ENCODE measurements around the gene GABRP.
"Not testable (repeated sequence)": the region's sequence is repeated elsewhere in the genome, so short reads cannot be mapped to it uniquely, and the experiment has no call there.

GABRP gene

GRCh38 chr5:170826117-170826516, 42.6 kb downstream of the GABRP start:
- no peak for DNase-seq (ENCODE audit: low read depth)
- H3K4me3 ChIP-seq (ENCODE audit: low read depth, low read length) = no peak overlapping the region
- in situ Hi-C loops (cut with HindIII; ENCODE audit: low sequenced_read_pairs) = no loop called here
- TF ChIP-seq CTCF (IDR thresholded peaks at IDR 0.05; ENCODE audit: low read depth, low read length, missing control alignments) = no peak

- no peak overlapping the region for H3K4me3 ChIP-seq (ENCODE audit: low read depth, low read length)
- no peak for DNase-seq (ENCODE audit: low read depth)
- TF ChIP-seq CTCF (IDR thresholded peaks at IDR 0.05; ENCODE audit: low read depth, low read length, missing control alignments) = no peak
- in situ Hi-C loops (cut with HindIII; ENCODE audit: low sequenced_read_pairs) = loop anchor here (10.0 kb wide), 1 partner anchor 203 kb away; no protein-coding TSS in a partner anchor
Measured at GRCh38 chr5:170832241-170832640, 48.7 kb downstream of the GABRP start.

GRCh38 chr5:170833981-170834380, 50.5 kb downstream of the GABRP start:
- in situ Hi-C loops (cut with HindIII; ENCODE audit: low sequenced_read_pairs) = loop anchor here (10.0 kb wide), 1 partner anchor 201 kb away; no protein-coding TSS in a partner anchor
- not testable (repeated sequence) for DNase-seq (ENCODE audit: low read depth); H3K4me3 ChIP-seq (ENCODE audit: low read depth, low read length)

GRCh38 chr5:170836226-170836625, 52.7 kb downstream of the GABRP start:
- in situ Hi-C loops (cut with HindIII; ENCODE audit: low sequenced_read_pairs) = loop anchor here (10.0 kb wide), 1 partner anchor 199 kb away; no protein-coding TSS in a partner anchor
- TF ChIP-seq CTCF (IDR thresholded peaks at IDR 0.05; ENCODE audit: low read depth, low read length, missing control alignments) = no peak
- no peak for DNase-seq (ENCODE audit: low read depth)
- no peak overlapping the region for H3K4me3 ChIP-seq (ENCODE audit: low read depth, low read length)

GRCh38 chr5:170843870-170844269, 60.3 kb downstream of the GABRP start:
- no peak overlapping the region for H3K4me3 ChIP-seq (ENCODE audit: low read depth, low read length)
- DNase-seq (ENCODE audit: low read depth) = no peak
- in situ Hi-C loops (cut with HindIII; ENCODE audit: low sequenced_read_pairs) = no loop called here
- no peak for TF ChIP-seq CTCF (IDR thresholded peaks at IDR 0.05; ENCODE audit: low read depth, low read length, missing control alignments)

- no peak for DNase-seq (ENCODE audit: low read depth)
- TF ChIP-seq CTCF (IDR thresholded peaks at IDR 0.05; ENCODE audit: low read depth, low read length, missing control alignments) = no peak
- in situ Hi-C loops (cut with HindIII; ENCODE audit: low sequenced_read_pairs) = no loop called here
- H3K4me3 ChIP-seq (ENCODE audit: low read depth, low read length) = no peak overlapping the region
Measured at GRCh38 chr5:170844651-170845050, 61.1 kb downstream of the GABRP start.

- DNase-seq (ENCODE audit: low read depth) = no peak
Measured at GRCh38 chr5:170846416-170846815, 62.9 kb downstream of the GABRP start.

More at GRCh38 chr5:170846416-170846815, 62.9 kb downstream of the GABRP start:
- no peak for TF ChIP-seq CTCF (IDR thresholded peaks at IDR 0.05; ENCODE audit: low read depth, low read length, missing control alignments)
- in situ Hi-C loops (cut with HindIII; ENCODE audit: low sequenced_read_pairs) = no loop called here
- H3K4me3 ChIP-seq (ENCODE audit: low read depth, low read length) = no peak overlapping the region
